NCI-H510A treated with DMSO at 0.1 percent for 48 hours (cell line): ENCODE data around the gene LMO7.

Experiments used
- DNase-seq: peaks from one replicate; lab custom pipeline; 2025; lab: John Stamatoyannopoulos, UW

The LMO7 gene

DNA sequence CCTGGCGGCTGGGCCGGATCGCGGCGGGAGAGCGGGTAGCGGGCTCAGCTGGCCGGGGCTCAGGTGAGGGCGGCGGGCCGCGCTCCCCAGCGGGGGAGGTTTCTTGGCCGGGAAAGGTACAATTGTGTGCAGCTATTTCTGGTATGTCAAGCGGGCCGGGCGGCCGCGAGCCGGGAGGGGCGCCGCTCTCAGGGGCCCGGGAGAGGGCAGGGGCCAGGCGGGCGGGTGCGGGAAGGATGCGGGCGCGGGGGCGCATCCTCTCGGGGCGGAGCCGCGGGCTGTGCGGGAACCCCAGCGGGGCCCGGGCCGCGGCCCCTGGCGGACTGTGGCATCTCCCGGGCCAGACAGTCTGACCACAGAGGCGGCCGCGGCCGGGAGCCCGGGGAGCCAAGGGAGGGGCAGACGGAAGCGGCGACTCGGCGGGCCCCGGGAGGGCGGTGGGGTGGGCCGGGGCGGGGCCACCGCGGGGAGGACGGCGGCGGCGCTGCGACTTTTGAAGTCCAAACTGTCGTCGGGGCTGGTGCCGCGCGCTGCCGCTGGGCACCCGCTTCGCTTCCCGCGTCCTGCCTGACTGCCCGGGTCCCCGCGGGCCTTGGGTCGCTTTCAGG is at the start of gene LMO7:
LMO7 (plus strand) TSS at position 503 of the 608 bp plus-strand sequence. CDS start 328 bp downstream, outside the sequence.
- no peak for DNase-seq

DNA sequence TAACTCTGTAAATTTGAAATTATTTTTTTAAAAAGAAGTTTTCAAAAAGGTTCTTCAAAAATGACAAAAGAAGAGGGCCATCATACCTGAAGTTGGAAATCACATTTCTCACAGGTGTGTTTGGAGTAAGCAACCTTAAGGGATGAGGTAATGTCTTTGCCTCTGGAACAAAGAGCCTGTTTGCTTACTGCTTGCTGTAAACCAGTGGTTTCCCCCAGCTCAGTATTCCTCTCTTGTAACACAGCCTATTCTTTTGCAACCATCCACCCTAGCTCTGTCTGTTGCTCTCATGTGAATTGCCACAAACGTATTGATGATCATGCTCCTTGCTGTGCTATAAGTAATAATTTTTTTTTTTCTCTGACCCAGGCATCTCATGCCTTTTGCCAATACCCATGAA is 48.5 kb upstream of the LMO7 start:
- no peak for DNase-seq

DNA sequence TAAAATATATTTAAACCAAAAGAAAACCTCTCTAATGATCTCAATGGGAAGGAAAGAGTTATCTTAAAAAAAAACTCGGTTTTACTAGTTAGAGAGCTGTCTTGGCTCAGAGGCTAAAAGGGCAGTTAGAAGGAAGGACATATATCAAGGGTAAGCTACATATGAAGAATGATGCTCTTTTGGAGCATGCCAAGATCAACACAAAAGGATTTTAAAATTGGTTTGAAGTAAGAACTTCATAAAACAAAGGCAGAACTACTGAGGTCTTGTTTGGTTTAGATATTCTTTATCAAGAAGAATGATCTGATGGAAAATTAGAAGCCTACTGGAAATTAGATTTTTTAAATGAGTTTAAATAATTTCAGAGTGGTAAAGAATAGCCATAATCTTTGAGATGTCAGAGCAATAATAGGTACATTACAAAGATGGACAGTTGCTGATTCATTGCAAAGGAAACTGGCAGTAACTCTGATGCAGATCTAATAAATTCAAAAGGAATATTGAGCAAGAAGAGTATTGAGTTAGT is 39.4 kb upstream of the LMO7 start:
- no peak for DNase-seq

GRCh38 chr13:75600371-75600770 is 35.8 kb upstream of the LMO7 start:
- no peak for DNase-seq

DNA sequence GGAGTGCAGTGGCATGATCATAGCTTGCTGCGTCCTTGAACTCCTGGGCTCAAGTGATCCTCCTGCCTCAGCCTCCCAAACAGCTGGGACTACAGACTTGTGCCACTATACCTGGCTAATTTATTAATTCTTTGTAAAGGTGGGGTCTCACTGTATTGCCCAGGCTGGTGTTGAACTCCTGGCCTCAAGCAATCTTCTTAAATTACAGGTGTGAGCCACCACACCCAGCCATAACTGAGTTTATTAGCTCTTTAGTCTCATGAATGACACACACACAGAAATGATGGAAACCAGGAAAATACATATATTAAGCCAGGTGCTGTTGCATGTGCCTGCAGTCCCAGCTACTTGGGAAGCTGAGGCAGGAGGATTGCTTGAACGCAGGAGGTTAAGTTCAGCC is 33.1 kb upstream of the LMO7 start:
- no peak for DNase-seq

DNA sequence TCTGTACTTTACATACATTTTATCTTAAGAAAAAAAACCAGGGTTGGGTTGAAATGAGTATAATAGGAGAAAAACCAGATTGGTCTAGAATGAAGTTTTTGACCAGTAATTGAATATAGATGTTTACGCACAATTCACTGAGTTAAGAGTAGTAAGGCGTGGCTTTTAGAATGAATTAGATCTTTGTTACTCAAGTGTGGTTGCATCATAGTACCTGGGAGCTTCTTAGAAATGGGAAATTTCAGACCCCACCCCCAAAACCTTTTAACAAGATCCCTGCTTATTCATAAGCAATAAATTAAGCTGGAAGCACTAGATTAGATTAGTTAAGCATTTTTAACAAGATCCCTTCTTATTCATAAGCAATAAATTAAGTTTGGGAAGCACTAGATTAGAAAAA is 28.7 kb upstream of the LMO7 start:
- DNase-seq, result no peak

DNA sequence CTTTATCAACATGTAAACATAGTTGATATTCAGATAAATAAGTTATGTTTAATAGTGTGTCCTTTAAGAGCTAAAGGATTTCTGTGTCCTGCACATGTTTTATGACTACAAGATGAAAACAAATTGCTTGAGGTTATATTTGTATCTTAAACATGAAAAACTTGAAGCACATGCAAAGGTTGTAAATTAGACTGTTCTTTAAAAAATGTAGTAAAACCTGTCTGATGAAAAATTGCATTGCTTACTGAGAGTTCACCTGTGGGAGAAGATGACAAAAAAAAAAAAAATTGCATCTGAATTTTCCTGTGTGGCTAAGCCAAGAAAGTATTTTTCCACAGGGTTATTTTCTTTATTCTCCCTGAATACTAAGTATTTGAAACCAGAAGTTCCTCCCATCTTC is 25.7 kb upstream of the LMO7 start:
- DNase-seq, result no peak

GRCh38 chr13:75612354-75612753 is 23.8 kb upstream of the LMO7 start:
- no peak for DNase-seq

DNA sequence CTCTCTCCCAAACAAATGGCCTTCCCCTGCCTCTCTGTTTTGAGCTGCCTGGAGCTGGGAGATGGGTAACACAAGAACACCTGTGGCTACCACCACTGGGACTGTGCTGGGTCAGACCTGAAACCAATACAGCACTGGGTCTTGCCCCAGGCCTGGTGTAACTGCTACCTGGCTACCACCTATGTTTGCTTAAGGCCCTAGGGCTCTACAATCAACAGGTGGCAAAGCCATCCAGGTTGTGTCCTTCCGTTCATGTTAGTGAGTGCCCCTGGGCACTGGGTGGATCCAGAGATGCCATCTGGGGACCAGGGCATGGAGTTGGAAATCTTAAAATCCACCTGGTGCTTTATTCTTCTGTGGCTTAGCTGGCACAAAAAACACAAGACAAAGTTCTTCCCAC is 18.9 kb upstream of the LMO7 start:
- no peak for DNase-seq

GRCh38 chr13:75618308-75618707 is 17.8 kb upstream of the LMO7 start:
- no peak for DNase-seq

DNA sequence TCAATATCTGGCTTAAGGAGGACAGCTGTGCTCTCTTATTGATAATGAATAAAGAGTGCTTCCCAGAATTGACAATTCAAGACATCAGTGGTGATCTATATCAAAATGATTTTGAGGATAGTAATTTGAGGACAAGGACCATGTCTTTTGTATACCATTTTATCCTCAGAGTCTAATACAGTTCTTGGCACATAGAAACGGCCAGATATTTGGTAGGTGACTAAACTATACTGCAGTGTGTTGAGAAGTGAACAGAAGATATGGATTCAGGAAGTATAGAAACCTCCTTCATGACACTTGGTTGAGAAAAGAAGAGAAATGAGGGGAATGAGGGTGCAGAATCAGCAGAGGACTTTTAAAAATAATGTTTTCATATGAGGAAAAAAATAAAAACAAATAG is 16.1 kb upstream of the LMO7 start:
- DNase-seq, result no peak

DNA sequence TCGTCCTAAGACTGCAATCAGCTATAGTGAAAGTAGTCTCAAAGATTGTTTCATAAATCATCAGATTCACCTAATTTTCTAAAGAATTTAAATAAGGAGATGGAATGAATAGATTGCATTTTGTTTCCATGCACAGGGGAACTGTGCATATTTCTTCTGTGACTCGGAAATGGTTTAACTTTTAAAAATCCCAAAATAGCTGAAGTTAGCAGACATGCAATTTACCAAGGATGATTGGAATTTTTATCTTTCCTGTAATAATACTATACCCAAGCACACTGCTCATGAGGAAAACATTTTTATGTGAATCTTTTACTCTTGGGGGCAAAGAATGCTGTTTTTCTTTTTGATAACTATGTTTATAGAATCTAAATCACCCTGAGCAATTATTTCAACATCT is 15.0 kb upstream of the LMO7 start:
- no peak for DNase-seq

DNA sequence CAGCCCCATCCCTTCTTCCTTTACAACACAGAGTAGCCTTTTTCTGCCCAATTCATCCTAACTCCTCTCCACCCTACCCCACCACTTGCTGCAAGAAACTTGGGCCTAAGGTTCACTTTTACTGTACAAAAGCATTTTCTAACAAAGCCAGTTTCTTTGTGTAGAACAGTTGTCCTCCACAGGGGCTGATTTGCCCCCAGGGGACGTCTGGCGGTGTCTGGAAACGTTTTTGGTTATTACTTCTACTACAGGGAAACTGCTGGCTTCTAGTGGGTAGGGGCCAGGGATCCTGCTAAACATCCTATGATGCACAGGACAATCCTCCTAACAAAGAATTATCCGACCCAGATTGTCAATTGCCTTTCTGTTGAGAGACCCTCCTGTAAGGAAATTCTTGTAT is 7.3 kb upstream of the LMO7 start:
- no peak for DNase-seq

DNA sequence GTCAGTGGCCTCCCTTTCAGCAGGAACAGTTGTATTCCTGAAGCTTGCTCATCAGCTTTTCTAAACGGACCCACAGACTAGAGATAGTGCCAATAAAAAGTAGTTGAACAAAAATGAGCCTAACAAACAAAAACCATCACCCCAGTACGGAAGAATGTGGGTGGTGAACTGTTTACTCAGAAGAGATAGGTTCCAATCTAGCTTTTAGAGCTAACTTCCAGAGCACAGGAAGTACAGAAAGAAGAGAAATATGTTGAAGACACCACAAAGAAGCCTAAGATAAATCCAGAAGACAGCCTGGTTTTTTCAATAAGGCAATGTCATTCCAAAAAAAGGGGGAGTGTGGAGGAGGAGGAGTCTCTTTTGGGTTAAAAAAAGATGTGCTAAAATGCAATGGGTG is 2.8 kb upstream of the LMO7 start:
- DNase-seq, result no peak

GRCh38 chr13:75635101-75635827 is 866 bp upstream of the LMO7 start:
- DNase-seq, result no peak

DNA sequence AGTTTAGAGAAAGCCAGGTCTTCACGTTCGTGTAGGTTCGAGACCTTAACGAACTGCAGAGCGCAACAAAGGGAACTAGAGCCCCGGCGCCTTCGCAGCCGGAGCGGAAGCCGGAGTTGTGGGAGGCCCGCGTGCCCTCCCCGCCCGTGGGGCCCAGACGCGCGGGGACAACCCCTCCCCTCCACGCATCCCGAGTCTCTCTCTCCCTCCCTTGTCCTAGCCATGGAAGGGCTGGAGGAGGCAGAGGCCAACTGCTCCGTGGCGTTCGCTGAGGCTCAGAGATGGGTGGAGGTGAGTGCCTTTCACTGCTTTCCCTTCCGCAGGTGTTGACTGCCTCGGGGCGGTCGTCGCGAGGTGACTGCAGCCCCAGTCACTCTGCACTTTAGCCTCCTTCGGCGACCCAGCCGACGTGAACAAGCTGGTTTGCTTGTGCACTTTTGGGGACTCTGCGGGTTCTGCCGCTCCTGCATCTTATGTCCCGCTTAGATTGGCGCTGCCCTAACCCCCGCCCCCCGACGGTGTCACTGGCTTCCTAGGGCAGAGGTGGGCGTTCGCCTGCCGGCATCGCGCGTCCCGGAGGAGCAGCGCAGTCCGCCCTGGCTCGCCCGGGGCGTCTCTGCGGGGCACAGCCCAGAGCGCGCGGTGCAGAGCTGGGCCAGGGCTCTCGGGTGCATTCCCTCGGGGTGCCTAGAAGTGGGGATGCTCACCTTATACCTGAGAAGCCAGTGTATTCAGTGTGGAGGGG is 478 bp downstream of the LMO7 start:
- DNase-seq, result no peak

GRCh38 chr13:75637181-75637750 is 1.1 kb downstream of the LMO7 start:
- DNase-seq, result no peak

- DNase-seq, result no peak
Measured at GRCh38 chr13:75639454-75639853, 3.3 kb downstream of the LMO7 start.

GRCh38 chr13:75641026-75641425 is 4.9 kb downstream of the LMO7 start:
- DNase-seq, result no peak

DNA sequence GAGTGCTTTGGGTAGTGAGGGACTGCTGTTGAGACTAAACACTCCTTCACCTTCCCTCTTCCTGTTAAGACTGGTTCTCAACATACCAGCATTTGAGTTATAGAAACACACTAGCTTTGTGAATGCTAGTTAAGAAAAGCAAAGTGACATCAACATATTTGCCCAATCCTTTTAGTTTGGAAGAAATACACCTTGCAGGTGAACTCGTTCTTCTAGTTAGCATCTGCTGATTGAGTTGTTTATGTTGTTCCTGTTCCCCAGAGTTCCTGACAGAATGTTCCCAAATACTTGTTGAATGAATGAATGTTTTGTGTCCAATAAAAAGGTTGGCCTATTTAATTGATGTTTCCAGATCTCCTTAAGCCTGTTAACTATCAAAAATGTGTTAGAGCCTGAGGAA is 7.1 kb downstream of the LMO7 start:
- no peak for DNase-seq

- DNase-seq, result no peak
Measured at GRCh38 chr13:75643693-75644092, 7.6 kb downstream of the LMO7 start.

- DNase-seq, result no peak
Measured at GRCh38 chr13:75645141-75645540, 9.0 kb downstream of the LMO7 start.
